OCI-LY7 (cell line): Measurements from ENCODE around the gene PDLIM1. TPM values are rescaled to one million over a fixed set of nuclear protein-coding genes. Genes with fewer than 3 reads are reported as not detected.
A peak's percentile ranks its signal among the peaks of the same experiment; 100 is the strongest.

Experiments used
- BruUV-seq: library from RNA; stranded (reverse); fragments of 400-500 nt; replicated peaks from 2 replicates; lab custom pipeline; 2021; lab: Mats Ljungman, UMichigan
- CTCF ChIA-PET: fragments of 300-600 bp; sonication (Branson Sonifier 250); formaldehyde crosslinking; loops from one replicate; lab custom pipeline; 2022; ENCODE audit warnings: antibody characterized with exemption; ENCODE audit not compliant: unreplicated experiment; lab: Charles Lee
- POLR2A ChIA-PET: fragments of 300-600 bp; sonication (Branson Sonifier 250); formaldehyde crosslinking; loops from one replicate; lab custom pipeline; 2022; ENCODE audit warnings: antibody characterized with exemption; lab: Charles Lee
- DNase-seq: peaks from one replicate; pipeline ENCODE4 v3.0.0-alpha.2; 2015; ENCODE audit warnings: low spot score
- H2AFZ ChIP-seq: fragments of 200-600 bp; sonication (generic), shearing (Covaris generic); 2 replicates; pipeline ENCODE4 v1.6.1; 2014; ENCODE audit warnings: mild to moderate bottlenecking, antibody characterized with exemption, low read length, moderate library complexity
- H3K27ac ChIP-seq: fragments of 200-600 bp; sonication (generic); 2 replicates; pipeline ENCODE4 v1.5.1; 2014; ENCODE audit warnings: mixed run types, low read depth, mild to moderate bottlenecking, moderate library complexity, low read length, inconsistent platforms; ENCODE audit not compliant: poor library complexity, severe bottlenecking
- H3K36me3 ChIP-seq: fragments of 200-600 bp; sonication (generic); 2 replicates; pipeline ENCODE4 v1.6.1; 2014; ENCODE audit warnings: mild to moderate bottlenecking, antibody characterized with exemption, low read length, moderate library complexity, mixed read lengths; ENCODE audit not compliant: insufficient read depth
- H3K4me1 ChIP-seq: fragments of 200-600 bp; sonication (generic); 2 replicates; pipeline ENCODE4 v1.5.1; 2014; ENCODE audit warnings: mild to moderate bottlenecking, low read length; ENCODE audit not compliant: insufficient read depth, poor library complexity, severe bottlenecking
- H3K4me2 ChIP-seq: fragments of 200-600 bp; sonication (generic); 2 replicates; pipeline ENCODE4 v1.6.1; 2014; ENCODE audit warnings: mild to moderate bottlenecking, low read length
- H3K4me3 ChIP-seq: fragments of 200-600 bp; sonication (generic); 2 replicates; pipeline ENCODE4 v1.5.1; 2014; ENCODE audit warnings: mild to moderate bottlenecking, low read depth, low read length; ENCODE audit not compliant: poor library complexity, severe bottlenecking
- H3K79me2 ChIP-seq: fragments of 200-600 bp; sonication (generic); 2 replicates; pipeline ENCODE4 v1.6.1; 2016; ENCODE audit warnings: low read depth, mild to moderate bottlenecking, low read length, moderate library complexity, mixed read lengths; ENCODE audit not compliant: insufficient read depth
- H3K9me2 ChIP-seq: fragments of 200-600 bp; sonication (generic); 2 replicates; pipeline ENCODE4 v1.6.1; 2016; ENCODE audit warnings: mild to moderate bottlenecking, low read length, mixed read lengths; ENCODE audit not compliant: insufficient read depth
- H3K9me3 ChIP-seq: fragments of 200-600 bp; sonication (generic); 2 replicates; pipeline ENCODE4 v1.6.1; 2014; ENCODE audit warnings: mild to moderate bottlenecking, mixed run types, low read length, mixed read lengths
- H4K20me1 ChIP-seq: fragments of 200-600 bp; sonication (generic); 2 replicates; pipeline ENCODE4 v1.6.1; 2014; ENCODE audit warnings: mild to moderate bottlenecking, antibody characterized with exemption, low read length, moderate library complexity, mixed read lengths; ENCODE audit not compliant: insufficient read depth
- EZH2phosphoT487 ChIP-seq: fragments of 200-600 bp; sonication (generic); IDR thresholded peaks from 2 replicates; pipeline ENCODE4 v1.6.1; 2018; ENCODE audit warnings: low read depth, borderline replicate concordance, mild to moderate bottlenecking, mixed run types, antibody characterized with exemption, low read length, moderate library complexity, mixed read lengths
- intact Hi-C: fragments of 100-400 bp; cut with micrococcal nuclease; formaldehyde crosslinking; loops from one replicate; pipeline ENCODE4 v1.10.0; 2022; ENCODE audit not compliant: unreplicated experiment
- total RNA-seq, 2 experiments: library from RNA; depleted of rRNA in 1 of 2; stranded (reverse); fragments of >200 nt in 1 of 2; shearing (Covaris generic) in 1 of 2; gene quantifications; 2 replicates each; pipeline ENCODE4 v1.2.3, GENCODE V29; 2014 to 2022
- TF ChIP-seq, protein P1 (sequence below): fragments of 200-600 bp; sonication (generic); conservative IDR thresholded peaks from 2 replicates; pipeline ENCODE4 v1.5.1; 2014; ENCODE audit warnings: mild to moderate bottlenecking, antibody characterized with exemption, low read length, moderate library complexity, mixed read lengths

PDLIM1 gene
- total RNA-seq, 2 experiments from 2014 or later: 22.3 to 105 TPM

DNA sequence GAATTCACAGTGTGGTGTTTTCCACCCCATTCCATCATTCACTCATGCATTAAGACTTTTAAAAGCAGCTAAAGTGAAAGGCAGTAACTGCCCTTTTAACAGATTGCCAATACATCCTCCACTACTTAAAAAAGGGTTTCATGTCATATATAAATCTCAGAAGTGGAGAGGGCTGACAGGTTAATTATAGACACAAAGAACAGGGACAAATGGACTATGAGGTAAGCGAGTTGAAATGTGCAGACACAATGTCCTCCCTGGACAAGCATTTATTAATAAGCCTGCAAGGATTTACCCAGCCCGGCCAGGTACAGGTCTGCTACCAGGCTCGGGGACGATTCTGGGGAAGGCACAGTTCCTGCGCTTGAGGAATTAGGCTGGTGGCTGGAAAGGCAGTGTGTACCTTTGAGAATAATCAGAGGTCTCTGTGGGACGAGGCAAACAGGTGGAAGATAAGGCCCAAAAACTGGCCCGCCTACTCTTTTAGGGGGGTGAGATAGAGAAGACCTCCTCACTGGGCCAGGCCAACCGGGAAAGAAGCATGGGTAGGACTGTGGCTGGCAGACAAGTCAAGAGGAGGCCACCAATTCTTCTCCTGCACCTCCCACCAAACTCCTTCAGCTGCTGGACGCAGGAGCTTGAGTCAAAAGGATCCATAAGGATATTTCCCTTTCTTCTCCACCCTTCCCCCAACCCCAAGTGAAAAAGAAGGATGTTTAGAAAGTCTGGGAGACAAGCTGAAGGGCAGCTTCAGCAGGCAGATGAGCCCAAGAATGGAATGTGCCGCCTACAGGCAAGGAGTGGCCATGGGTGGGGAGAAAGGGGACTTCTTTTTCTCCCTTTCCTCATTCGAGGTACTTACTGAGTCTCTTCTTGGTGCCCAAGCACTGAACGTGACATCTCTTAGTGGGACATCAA is 1.5 kb downstream of the PDLIM1 start:
- no peaks in the 10 kb centered on the region for H3K36me3 ChIP-seq
- CTCF ChIA-PET: interaction anchor here (1.5 kb wide), 1 partner anchor 11 kb away, joined by 5 read pairs; no protein-coding TSS in a partner anchor
- no peaks in the 10 kb centered on the region for H3K9me2 ChIP-seq
- no peak overlapping the region for H2AFZ ChIP-seq
- peak; percentile 41 for DNase-seq
- H3K79me2 ChIP-seq: peaks cover 4% of the 10 kb centered on the region; the same call in 1 of the 2 replicates
- no peak for TF ChIP-seq EZH2phosphoT487
- TF ChIP-seq, protein P1, sequence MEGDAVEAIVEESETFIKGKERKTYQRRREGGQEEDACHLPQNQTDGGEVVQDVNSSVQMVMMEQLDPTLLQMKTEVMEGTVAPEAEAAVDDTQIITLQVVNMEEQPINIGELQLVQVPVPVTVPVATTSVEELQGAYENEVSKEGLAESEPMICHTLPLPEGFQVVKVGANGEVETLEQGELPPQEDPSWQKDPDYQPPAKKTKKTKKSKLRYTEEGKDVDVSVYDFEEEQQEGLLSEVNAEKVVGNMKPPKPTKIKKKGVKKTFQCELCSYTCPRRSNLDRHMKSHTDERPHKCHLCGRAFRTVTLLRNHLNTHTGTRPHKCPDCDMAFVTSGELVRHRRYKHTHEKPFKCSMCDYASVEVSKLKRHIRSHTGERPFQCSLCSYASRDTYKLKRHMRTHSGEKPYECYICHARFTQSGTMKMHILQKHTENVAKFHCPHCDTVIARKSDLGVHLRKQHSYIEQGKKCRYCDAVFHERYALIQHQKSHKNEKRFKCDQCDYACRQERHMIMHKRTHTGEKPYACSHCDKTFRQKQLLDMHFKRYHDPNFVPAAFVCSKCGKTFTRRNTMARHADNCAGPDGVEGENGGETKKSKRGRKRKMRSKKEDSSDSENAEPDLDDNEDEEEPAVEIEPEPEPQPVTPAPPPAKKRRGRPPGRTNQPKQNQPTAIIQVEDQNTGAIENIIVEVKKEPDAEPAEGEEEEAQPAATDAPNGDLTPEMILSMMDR: peak; percentile 60
- POLR2A ChIA-PET: interaction anchor here (0.7 to 2.1 kb wide), 4 partner anchors 8 to 55 kb away, joined by 3 to 9 read pairs (median 3); no protein-coding TSS in a partner anchor
- H3K9me3 ChIP-seq: no peaks in the 10 kb centered on the region
- peak overlapping the region; percentile 71 for H3K4me3 ChIP-seq
- H3K27ac ChIP-seq: no peak overlapping the region
- intact Hi-C loops: loop anchor here (1.0 kb wide), 1 partner anchor 43 kb away; no protein-coding TSS in a partner anchor
- H3K4me2 ChIP-seq: peak overlapping the region; percentile 70
- H3K4me1 ChIP-seq: peaks cover 50% of the 10 kb centered on the region
- peaks cover 9% of the 10 kb centered on the region; the same call in 1 of the 2 replicates for H4K20me1 ChIP-seq
- BruUV-seq: no TSS peak

DNA sequence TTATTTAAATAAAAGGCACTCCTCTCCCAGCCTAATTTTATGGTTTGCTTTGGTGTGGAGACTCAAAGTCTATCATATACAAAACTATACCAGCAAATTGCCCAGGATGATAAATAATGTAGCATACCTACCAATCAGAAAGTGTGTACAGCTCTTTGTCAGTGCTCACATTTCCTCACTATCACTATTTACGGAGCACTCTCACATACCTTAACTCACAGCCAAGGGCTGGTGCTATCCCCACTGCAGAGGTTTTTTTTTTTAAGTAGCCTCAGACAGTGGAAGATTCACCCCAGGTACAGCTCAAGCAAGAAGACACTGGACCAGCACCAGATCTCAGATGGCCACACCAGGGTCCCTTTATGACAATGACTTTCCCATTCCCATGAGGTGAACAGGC is 2.5 kb downstream of the PDLIM1 start:
- ChIA-PET POLR2A (interaction anchor here (0.7 to 2.1 kb wide), 7 partner anchors 9 to 54 kb away, joined by 3 to 9 read pairs (median 4); no protein-coding TSS in a partner anchor), CTCF (interaction anchor here (0.5 to 1.5 kb wide), 3 partner anchors 9 to 82 kb away, joined by 3 to 5 read pairs (median 3); no protein-coding TSS in a partner anchor)
- no peak overlapping the region for H2AFZ ChIP-seq
- intact Hi-C loops: no loop called here
- H3K79me2 ChIP-seq: peaks cover 4% of the 10 kb centered on the region; the same call in 1 of the 2 replicates
- DNase-seq: no peak
- H3K36me3 ChIP-seq: no peaks in the 10 kb centered on the region
- peaks cover 9% of the 10 kb centered on the region; the same call in 1 of the 2 replicates for H4K20me1 ChIP-seq
- H3K4me2 ChIP-seq: peak overlapping the region; percentile 70; the same call in 1 of the 2 replicates
- peaks cover 40% of the 10 kb centered on the region for H3K4me1 ChIP-seq
- H3K9me2 ChIP-seq: no peaks in the 10 kb centered on the region
- no peak for TF ChIP-seq EZH2phosphoT487
- TF ChIP-seq, protein P1: no peak
- no peak overlapping the region for H3K27ac ChIP-seq
- no peak overlapping the region for H3K4me3 ChIP-seq
- no peaks in the 10 kb centered on the region for H3K9me3 ChIP-seq
- no TSS peak for BruUV-seq
